Neural cell (in vitro differentiated cells): ENCODE data around the gene PITPNB. TPM values are rescaled to one million over a fixed set of nuclear protein-coding genes. Genes with fewer than 3 reads are reported as not detected.

ENCODE experiments used
- H2AFZ ChIP-seq: fragments of 200-600, 300-800 bp; sonication (generic), shearing (Covaris generic); 2 replicates; pipeline ENCODE4 v1.6.0; 2014; ENCODE audit warnings: low read depth, mild to moderate bottlenecking, antibody characterized with exemption, low read length, moderate library complexity
- H3F3A ChIP-seq: fragments of 200-600 bp; shearing (Covaris generic); 2 replicates; pipeline ENCODE4 v1.6.1; 2016; ENCODE audit warnings: mild to moderate bottlenecking, moderate library complexity, mixed read lengths, antibody characterized with exemption, low read length; ENCODE audit not compliant: insufficient read depth, poor library complexity, severe bottlenecking
- H3K27ac ChIP-seq: fragments of 200-600, 300-800 bp; sonication (generic), shearing (Covaris generic); 2 replicates; pipeline ENCODE4 v1.5.1; 2014; ENCODE audit warnings: mild to moderate bottlenecking, low read length, moderate library complexity
- H3K27me3 ChIP-seq: fragments of 300-800, 200-600 bp; sonication (generic), shearing (Covaris generic); 2 replicates; pipeline ENCODE4 v1.6.0; 2014; ENCODE audit warnings: mild to moderate bottlenecking, low read depth, low read length, moderate library complexity; ENCODE audit not compliant: insufficient read depth
- H3K36me3 ChIP-seq: fragments of 300-800, 200-600 bp; sonication (generic), shearing (Covaris generic); 2 replicates; pipeline ENCODE4 v1.5.1; 2014; ENCODE audit warnings: mild to moderate bottlenecking, antibody characterized with exemption, low read length, moderate library complexity; ENCODE audit not compliant: insufficient read depth
- H3K4me2 ChIP-seq: fragments of 300-800, 200-600 bp; sonication (generic), shearing (Covaris generic); 2 replicates; pipeline ENCODE4 v1.6.0; 2014; ENCODE audit warnings: mild to moderate bottlenecking, low read length
- H3K4me3 ChIP-seq: fragments of 300-800, 200-600 bp; sonication (generic), shearing (Covaris generic); 2 replicates; pipeline ENCODE4 v1.5.1; 2014; ENCODE audit warnings: mild to moderate bottlenecking, low read length, moderate library complexity
- H3K79me2 ChIP-seq: fragments of 200-600 bp; shearing (Covaris generic); replicated peaks from 2 replicates; pipeline ENCODE4 v1.6.0; 2014; ENCODE audit warnings: mild to moderate bottlenecking, low read length, moderate library complexity; ENCODE audit not compliant: insufficient read depth
- H3K9ac ChIP-seq: fragments of 300-800, 200-600 bp; sonication (generic), shearing (Covaris generic); 2 replicates; pipeline ENCODE4 v1.6.1; 2016; ENCODE audit warnings: mild to moderate bottlenecking, low read length, mixed read lengths
- H3K9me2 ChIP-seq: fragments of 200-600 bp; shearing (Covaris generic); 2 replicates; pipeline ENCODE4 v1.6.1; 2016; ENCODE audit warnings: mild to moderate bottlenecking, low read length, mixed read lengths; ENCODE audit not compliant: insufficient read depth
- H3K9me3 ChIP-seq: fragments of 200-600, 300-800 bp; sonication (generic), shearing (Covaris generic); 2 replicates; pipeline ENCODE4 v1.6.1; 2016; ENCODE audit warnings: mild to moderate bottlenecking, mixed run types, low read length, moderate library complexity, mixed read lengths
- H4K20me1 ChIP-seq: fragments of 200-600 bp; shearing (Covaris generic); 2 replicates; pipeline ENCODE4 v1.6.1; 2016; ENCODE audit warnings: mild to moderate bottlenecking, mixed run types; ENCODE audit not compliant: insufficient read depth
- EP300 ChIP-seq: fragments of 450-650 bp; conservative IDR thresholded peaks from 2 replicates; pipeline ENCODE4 v1.6.1; 2014; ENCODE audit warnings: antibody characterized with exemption, mild to moderate bottlenecking, moderate library complexity; ENCODE audit not compliant: poor library complexity, severe bottlenecking
- EZH2 ChIP-seq: fragments of 200-600, 300-800 bp; shearing (Covaris generic), sonication (generic); IDR thresholded peaks from 2 replicates; pipeline ENCODE4 v1.6.1; 2014; ENCODE audit warnings: antibody characterized with exemption, low read length, borderline replicate concordance, mild to moderate bottlenecking; ENCODE audit not compliant: insufficient read depth, poor library complexity, severe bottlenecking
- MXI1 ChIP-seq: fragments of 450-650 bp; conservative IDR thresholded peaks from 2 replicates; pipeline ENCODE4 v1.6.1; 2014; ENCODE audit warnings: antibody characterized with exemption, mild to moderate bottlenecking; ENCODE audit not compliant: poor library complexity, severe bottlenecking
- POLR2AphosphoS5 ChIP-seq: IDR thresholded peaks from 2 replicates; pipeline ENCODE4 v1.6.1; 2012
- RAD21 ChIP-seq: fragments of 450-650 bp; conservative IDR thresholded peaks from 2 replicates; pipeline ENCODE4 v1.6.1; 2014; ENCODE audit warnings: antibody characterized with exemption, mild to moderate bottlenecking, moderate library complexity
- SMC3 ChIP-seq: fragments of 450-650 bp; conservative IDR thresholded peaks from 2 replicates; pipeline ENCODE4 v1.6.1; 2014; ENCODE audit warnings: antibody characterized with exemption, mild to moderate bottlenecking, moderate library complexity; ENCODE audit not compliant: poor library complexity
- TAF1 ChIP-seq: IDR thresholded peaks from 2 replicates; pipeline ENCODE4 v1.6.1; 2012; ENCODE audit warnings: low read depth
- polyA plus RNA-seq: library from polyadenylated mRNA; depleted of rRNA; stranded (reverse); fragments of >200 nt; gene quantifications from 2 replicates; pipeline ENCODE4 v1.2.3, GENCODE V29; 2014
- TF ChIP-seq, protein P1 (sequence below): IDR thresholded peaks from 2 replicates; pipeline ENCODE4 v1.6.1; 2012; ENCODE audit warnings: borderline replicate concordance
- TF ChIP-seq, protein P2 (sequence below): fragments of 450-650 bp; IDR thresholded peaks from 2 replicates; pipeline ENCODE4 v1.5.1; 2014; ENCODE audit warnings: antibody characterized with exemption, mild to moderate bottlenecking, moderate library complexity; ENCODE audit not compliant: poor library complexity, severe bottlenecking

Gene PITPNB
- polyA plus RNA-seq, 1 donor from 2014 or later: 44.8 TPM

DNA sequence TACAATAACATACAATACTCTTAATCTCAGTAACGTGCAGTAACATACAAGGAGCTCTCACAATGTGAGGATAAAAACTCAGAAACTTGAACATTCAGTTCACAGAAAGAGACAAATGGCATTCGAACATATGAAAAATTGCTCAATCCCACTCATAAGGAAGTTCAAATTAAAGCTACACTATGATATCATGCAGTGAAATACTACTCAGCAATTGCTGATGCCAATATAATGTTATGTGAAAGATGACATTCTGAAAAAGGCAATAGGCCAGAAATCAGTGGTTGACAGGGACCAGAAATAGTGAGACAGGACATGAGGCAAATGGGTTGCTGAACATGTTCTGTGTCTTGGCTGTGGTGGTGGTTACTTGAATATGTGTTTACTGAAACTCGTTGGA is 33.7 kb upstream of the PITPNB start:
- H3K9ac ChIP-seq: no peak overlapping the region
- no peaks in the 10 kb centered on the region for H3K79me2 ChIP-seq
- H3K27ac ChIP-seq: no peak overlapping the region
- H3K9me2 ChIP-seq: no peaks in the 10 kb centered on the region
- H3F3A ChIP-seq: no peaks in the 10 kb centered on the region
- no peak overlapping the region for H3K4me3 ChIP-seq
- H3K4me2 ChIP-seq: no peak overlapping the region
- H4K20me1 ChIP-seq: no peaks in the 10 kb centered on the region
- TF ChIP-seq TAF1 (no peak), POLR2AphosphoS5 (no peak), RAD21 (no peak), EP300 (no peak), MXI1 (no peak), SMC3 (no peak), EZH2 (no peak)
- TF ChIP-seq, protein P1, sequence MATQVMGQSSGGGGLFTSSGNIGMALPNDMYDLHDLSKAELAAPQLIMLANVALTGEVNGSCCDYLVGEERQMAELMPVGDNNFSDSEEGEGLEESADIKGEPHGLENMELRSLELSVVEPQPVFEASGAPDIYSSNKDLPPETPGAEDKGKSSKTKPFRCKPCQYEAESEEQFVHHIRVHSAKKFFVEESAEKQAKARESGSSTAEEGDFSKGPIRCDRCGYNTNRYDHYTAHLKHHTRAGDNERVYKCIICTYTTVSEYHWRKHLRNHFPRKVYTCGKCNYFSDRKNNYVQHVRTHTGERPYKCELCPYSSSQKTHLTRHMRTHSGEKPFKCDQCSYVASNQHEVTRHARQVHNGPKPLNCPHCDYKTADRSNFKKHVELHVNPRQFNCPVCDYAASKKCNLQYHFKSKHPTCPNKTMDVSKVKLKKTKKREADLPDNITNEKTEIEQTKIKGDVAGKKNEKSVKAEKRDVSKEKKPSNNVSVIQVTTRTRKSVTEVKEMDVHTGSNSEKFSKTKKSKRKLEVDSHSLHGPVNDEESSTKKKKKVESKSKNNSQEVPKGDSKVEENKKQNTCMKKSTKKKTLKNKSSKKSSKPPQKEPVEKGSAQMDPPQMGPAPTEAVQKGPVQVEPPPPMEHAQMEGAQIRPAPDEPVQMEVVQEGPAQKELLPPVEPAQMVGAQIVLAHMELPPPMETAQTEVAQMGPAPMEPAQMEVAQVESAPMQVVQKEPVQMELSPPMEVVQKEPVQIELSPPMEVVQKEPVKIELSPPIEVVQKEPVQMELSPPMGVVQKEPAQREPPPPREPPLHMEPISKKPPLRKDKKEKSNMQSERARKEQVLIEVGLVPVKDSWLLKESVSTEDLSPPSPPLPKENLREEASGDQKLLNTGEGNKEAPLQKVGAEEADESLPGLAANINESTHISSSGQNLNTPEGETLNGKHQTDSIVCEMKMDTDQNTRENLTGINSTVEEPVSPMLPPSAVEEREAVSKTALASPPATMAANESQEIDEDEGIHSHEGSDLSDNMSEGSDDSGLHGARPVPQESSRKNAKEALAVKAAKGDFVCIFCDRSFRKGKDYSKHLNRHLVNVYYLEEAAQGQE: no peak
- TF ChIP-seq, protein P2, sequence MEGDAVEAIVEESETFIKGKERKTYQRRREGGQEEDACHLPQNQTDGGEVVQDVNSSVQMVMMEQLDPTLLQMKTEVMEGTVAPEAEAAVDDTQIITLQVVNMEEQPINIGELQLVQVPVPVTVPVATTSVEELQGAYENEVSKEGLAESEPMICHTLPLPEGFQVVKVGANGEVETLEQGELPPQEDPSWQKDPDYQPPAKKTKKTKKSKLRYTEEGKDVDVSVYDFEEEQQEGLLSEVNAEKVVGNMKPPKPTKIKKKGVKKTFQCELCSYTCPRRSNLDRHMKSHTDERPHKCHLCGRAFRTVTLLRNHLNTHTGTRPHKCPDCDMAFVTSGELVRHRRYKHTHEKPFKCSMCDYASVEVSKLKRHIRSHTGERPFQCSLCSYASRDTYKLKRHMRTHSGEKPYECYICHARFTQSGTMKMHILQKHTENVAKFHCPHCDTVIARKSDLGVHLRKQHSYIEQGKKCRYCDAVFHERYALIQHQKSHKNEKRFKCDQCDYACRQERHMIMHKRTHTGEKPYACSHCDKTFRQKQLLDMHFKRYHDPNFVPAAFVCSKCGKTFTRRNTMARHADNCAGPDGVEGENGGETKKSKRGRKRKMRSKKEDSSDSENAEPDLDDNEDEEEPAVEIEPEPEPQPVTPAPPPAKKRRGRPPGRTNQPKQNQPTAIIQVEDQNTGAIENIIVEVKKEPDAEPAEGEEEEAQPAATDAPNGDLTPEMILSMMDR: no peak
- H3K9me3 ChIP-seq: peaks cover 6% of the 10 kb centered on the region
- H3K36me3 ChIP-seq: no peaks in the 10 kb centered on the region
- H2AFZ ChIP-seq: no peak overlapping the region
- H3K27me3 ChIP-seq: no peaks in the 10 kb centered on the region

DNA sequence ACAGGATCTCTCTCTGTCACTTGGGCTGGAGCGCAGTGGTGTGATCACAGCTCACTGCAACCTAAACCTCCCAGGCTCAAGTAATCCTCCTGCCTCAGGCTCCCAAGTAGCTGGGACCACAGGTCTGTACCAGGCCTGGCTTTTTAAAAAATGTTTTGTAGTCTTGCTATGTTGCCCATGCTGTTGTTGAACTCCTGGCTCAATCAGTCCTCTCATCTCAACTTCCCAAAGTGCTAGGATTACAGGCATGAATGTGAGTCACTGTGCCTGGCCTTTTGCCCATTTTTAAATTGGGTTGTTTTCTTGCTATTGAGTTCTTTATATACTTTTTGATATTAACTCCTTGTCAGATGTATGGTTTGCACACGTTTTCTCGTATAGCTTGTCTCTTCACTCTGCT is 33.0 kb upstream of the PITPNB start:
- Histone ChIP-seq H3K9ac (no peak overlapping the region), H3K4me3 (no peak overlapping the region), H3K27ac (no peak overlapping the region), H3K9me2 (no peaks in the 10 kb centered on the region), H3K9me3 (peaks cover under 1% of the 10 kb centered on the region), H3K4me2 (no peak overlapping the region), H3K36me3 (no peaks in the 10 kb centered on the region), H3K27me3 (no peaks in the 10 kb centered on the region), H4K20me1 (no peaks in the 10 kb centered on the region), H3K79me2 (no peaks in the 10 kb centered on the region), H2AFZ (no peak overlapping the region), H3F3A (no peaks in the 10 kb centered on the region)
- no peak for TF ChIP-seq SMC3

DNA sequence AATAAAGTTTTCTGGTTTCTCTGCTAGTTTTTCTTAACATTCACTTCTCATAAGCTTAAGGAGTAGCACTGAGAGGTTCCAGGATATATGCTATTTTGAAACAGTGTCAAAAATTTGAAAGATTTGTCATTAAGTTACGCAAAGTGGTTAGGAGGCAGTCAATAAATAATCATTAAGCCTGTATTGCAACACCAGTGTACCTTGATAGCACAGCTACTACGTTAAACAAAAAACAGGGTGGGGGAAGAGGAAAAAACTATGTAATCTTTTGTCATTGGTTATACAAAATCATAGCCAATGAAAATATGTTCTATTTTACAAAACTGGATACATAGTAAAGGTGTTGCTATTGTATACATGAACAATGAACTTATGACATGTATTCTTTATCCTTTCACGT is 30.4 kb upstream of the PITPNB start:
- Histone ChIP-seq H4K20me1 (no peaks in the 10 kb centered on the region), H2AFZ (no peak overlapping the region), H3K36me3 (no peaks in the 10 kb centered on the region), H3K9ac (no peak overlapping the region), H3K27me3 (no peaks in the 10 kb centered on the region), H3K9me3 (no peaks in the 10 kb centered on the region), H3K4me2 (no peak overlapping the region), H3K4me3 (no peak overlapping the region), H3K27ac (no peak overlapping the region), H3K9me2 (no peaks in the 10 kb centered on the region), H3F3A (no peaks in the 10 kb centered on the region), H3K79me2 (no peaks in the 10 kb centered on the region)
- TF ChIP-seq, protein P1: no peak
- TF ChIP-seq SMC3: no peak
- TF ChIP-seq, protein P2: no peak
- no peak for TF ChIP-seq POLR2AphosphoS5
- no peak for TF ChIP-seq EP300
- TF ChIP-seq TAF1: no peak
- TF ChIP-seq MXI1: no peak
- TF ChIP-seq EZH2: no peak
- no peak for TF ChIP-seq RAD21
